HepG2 (cell line): ENCODE measurements around the gene NCOA5. TPM values are rescaled to one million over a fixed set of nuclear protein-coding genes. Genes with fewer than 3 reads are reported as not detected.
A peak's percentile ranks its signal among the peaks of the same experiment; 100 is the strongest.

Source experiments
- ARID3A ChIP-seq: IDR thresholded peaks from 2 replicates; pipeline ENCODE4 v1.6.1; 2012; ENCODE audit warnings: low read depth, low read length, improper control_type of control experiment
- BORCS8-MEF2B ChIP-seq: sonication (generic); formaldehyde crosslinking; IDR thresholded peaks from 2 replicates; pipeline ENCODE4 v1.8.0; 2022; ENCODE audit warnings: mild to moderate bottlenecking, missing genetic modification reagents
- CENPBD1 ChIP-seq: sonication (generic); formaldehyde crosslinking; IDR thresholded peaks from 2 replicates; pipeline ENCODE4 v1.8.0; 2022; ENCODE audit warnings: missing genetic modification reagents, low read depth, mild to moderate bottlenecking, borderline replicate concordance
- DNMT1 ChIP-seq: sonication (generic); formaldehyde crosslinking; IDR thresholded peaks from 2 replicates; pipeline ENCODE4 v1.5.1; 2020; ENCODE audit warnings: mild to moderate bottlenecking, missing genetic modification reagents
- GFI1 ChIP-seq: sonication (generic); formaldehyde crosslinking; IDR thresholded peaks from 2 replicates; pipeline ENCODE4 v1.5.0; 2020; ENCODE audit warnings: missing genetic modification reagents, mild to moderate bottlenecking, borderline replicate concordance
- HDAC1 ChIP-seq: sonication (generic); formaldehyde crosslinking; IDR thresholded peaks from 2 replicates; pipeline ENCODE4 v1.5.1; 2020; ENCODE audit warnings: mild to moderate bottlenecking, missing genetic modification reagents
- HOXA7 ChIP-seq: sonication (generic); formaldehyde crosslinking; IDR thresholded peaks from 2 replicates; pipeline ENCODE4 v1.8.1; 2022; ENCODE audit warnings: mild to moderate bottlenecking, missing genetic modification reagents, moderate library complexity
- IRX3 ChIP-seq: sonication (generic); formaldehyde crosslinking; IDR thresholded peaks from 2 replicates; pipeline ENCODE4 v1.8.1; 2023; ENCODE audit warnings: mild to moderate bottlenecking, low read depth, missing genetic modification reagents, borderline replicate concordance
- KDM3A ChIP-seq: IDR thresholded peaks from 2 replicates; pipeline ENCODE4 v1.6.1; 2018; ENCODE audit warnings: low read depth, missing compliant biosample characterization
- PAWR ChIP-seq: sonication (generic); formaldehyde crosslinking; IDR thresholded peaks from 2 replicates; pipeline ENCODE4 v1.4.0; 2020; ENCODE audit warnings: missing genetic modification reagents, mild to moderate bottlenecking, borderline replicate concordance
- POLR2A ChIP-seq, 2 experiments: IDR thresholded peaks; 2 replicates each; pipeline ENCODE4 v1.6.1; 2011; ENCODE audit warnings: low read depth in 2 of 2, low read length in 2 of 2, mild to moderate bottlenecking in 1 of 2, moderate library complexity in 1 of 2; ENCODE audit not compliant: insufficient read depth in 1 of 2
- SCMH1 ChIP-seq: sonication (generic); formaldehyde crosslinking; IDR thresholded peaks from 2 replicates; pipeline ENCODE4 v1.9.0; 2021; ENCODE audit warnings: missing genetic modification reagents, mild to moderate bottlenecking, borderline replicate concordance
- SIN3A ChIP-seq: IDR thresholded peaks from 2 replicates; pipeline ENCODE4 v1.6.1; 2011; ENCODE audit warnings: low read depth, mild to moderate bottlenecking, control low read depth, low read length, borderline replicate concordance
- SRF ChIP-seq: IDR thresholded peaks from 2 replicates; pipeline ENCODE4 v1.6.1; 2011; ENCODE audit warnings: mild to moderate bottlenecking, low read depth, low read length, moderate library complexity
- TSC22D2 ChIP-seq: sonication (generic); formaldehyde crosslinking; IDR thresholded peaks from 2 replicates; pipeline ENCODE4 v1.5.1; 2020; ENCODE audit warnings: missing genetic modification reagents, mild to moderate bottlenecking, borderline replicate concordance
- ZNF136 ChIP-seq: sonication (generic); formaldehyde crosslinking; IDR thresholded peaks from 2 replicates; pipeline ENCODE4 v1.8.1; 2022; ENCODE audit warnings: low read depth, mild to moderate bottlenecking, moderate library complexity, missing genetic modification reagents
- ZNF280D ChIP-seq: sonication (generic); formaldehyde crosslinking; IDR thresholded peaks from 2 replicates; pipeline ENCODE4 v1.5.1; 2020; ENCODE audit warnings: mild to moderate bottlenecking, missing genetic modification reagents
- ZNF33A ChIP-seq: sonication (generic); formaldehyde crosslinking; IDR thresholded peaks from 2 replicates; pipeline ENCODE4 v1.5.1; 2020; ENCODE audit warnings: missing genetic modification reagents, mild to moderate bottlenecking, moderate library complexity, borderline replicate concordance
- ZNF567 ChIP-seq: sonication (generic); formaldehyde crosslinking; IDR thresholded peaks from 2 replicates; pipeline ENCODE4 v1.8.1; 2023; ENCODE audit warnings: mild to moderate bottlenecking, missing genetic modification reagents, borderline replicate concordance
- ZNF580 ChIP-seq: IDR thresholded peaks from 2 replicates; pipeline ENCODE4 v1.6.1; 2016; ENCODE audit warnings: low read depth, borderline replicate concordance
- ZNF749 ChIP-seq: sonication (generic); formaldehyde crosslinking; IDR thresholded peaks from 2 replicates; pipeline ENCODE4 v1.8.0; 2022; ENCODE audit warnings: mild to moderate bottlenecking, missing genetic modification reagents, moderate library complexity, borderline replicate concordance
- polyA plus RNA-seq, 8 experiments: library from polyadenylated mRNA; depleted of rRNA in 3 of 8; stranded (reverse) in 7 of 8; unstranded in 1 of 8; fragments of >200 nt; fragmentation: Illumina TruSeq in 4 of 8; extraction: Trizol in 4 of 8; gene quantifications; 2 replicates each; pipeline versions ENCODE4 v1.2.1 to v1.2.3, GENCODE V29; 2011 to 2016; ENCODE audit warnings: low read depth in 4 of 8, missing spikeins in 1 of 8, mixed read lengths in 1 of 8; ENCODE audit not compliant: insufficient read depth in 1 of 8
- total RNA-seq, 5 experiments: library from RNA; depleted of rRNA; stranded (reverse); fragments of >200 nt; fragmentation: Illumina TruSeq; extraction: Trizol; gene quantifications; 2 replicates each; pipeline ENCODE4 v1.2.3, GENCODE V29; 2016; ENCODE audit warnings: low read depth in 1 of 5

NCOA5 gene
- total and polyA plus RNA-seq, 2 of the 13 experiments (the other 11 are each of a cell fraction or from before 2014, with no cell fraction given) = 16.5 to 28.4 TPM

- TF ChIP-seq ARID3A (no peak), ZNF136 (no peak), SRF (no peak), BORCS8-MEF2B (no peak), PAWR (CRISPR knock-in tag) (no peak), HDAC1 (0 out of 2 replicates have a peak, but pooled peaks have one; percentile 19), POLR2A (IDR thresholded peaks at IDR 0.05; ENCODE audit: insufficient read depth in 1 of 2, low read depth in 2 of 2, low read length in 2 of 2) (peak; percentile 26 to 86; a peak in 2 of 4 replicates), HOXA7 (CRISPR knock-in tag) (0 out of 2 replicates have a peak, but pooled peaks have one; percentile 57), SIN3A (0 out of 2 replicates have a peak, but pooled peaks have one; percentile 47), ZNF567 (CRISPR knock-in tag) (no peak), CENPBD1 (no peak), ZNF749 (CRISPR knock-in tag) (no peak), ZNF280D (CRISPR knock-in tag) (no peak), ZNF580 (no peak), DNMT1 (CRISPR knock-in tag) (no peak), IRX3 (CRISPR knock-in tag) (no peak), SCMH1 (CRISPR knock-in tag) (no peak), ZNF33A (CRISPR knock-in tag) (no peak), TSC22D2 (no peak), KDM3A (CRISPR knock-in tag) (no peak), GFI1 (CRISPR knock-in tag) (no peak)
Observed at GRCh38 chr20:46117704-46118467, 28.1 kb upstream of the NCOA5 start, which contains the start of gene CD40 (continued).
